Embryonic facial prominence (tissue), 1 donor: ENCODE results near the gene S100A6.
"Not testable (repeated sequence)": the region's sequence is repeated elsewhere in the genome, so short reads cannot be mapped to it uniquely, and the experiment has no call there.

Experiments used
- DNase-seq: peaks from one replicate; pipeline ENCODE4 v3.0.0-alpha.2; 2016; ENCODE audit errors: extremely low spot score

Gene S100A6

DNA sequence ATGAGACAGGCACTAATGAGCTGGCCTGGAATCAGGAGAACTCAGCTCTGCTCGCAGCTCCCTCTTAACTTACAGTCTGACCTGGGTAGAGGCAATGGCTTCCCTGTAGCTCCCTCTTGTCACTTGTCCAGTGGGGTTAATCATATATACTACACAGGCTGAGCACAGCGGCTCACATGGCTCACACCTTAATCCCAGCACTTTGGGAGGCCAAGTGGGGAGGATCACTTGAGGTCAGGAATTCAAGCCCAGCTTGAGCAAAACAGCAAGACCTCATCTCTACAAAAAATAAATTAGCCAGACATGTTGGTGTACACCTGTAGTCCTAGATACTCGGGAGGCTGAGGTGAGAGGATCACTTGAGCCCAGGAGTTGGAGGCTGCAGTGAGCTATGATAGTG is 4.2 kb downstream of the S100A6 start:
- no peak for DNase-seq

DNA sequence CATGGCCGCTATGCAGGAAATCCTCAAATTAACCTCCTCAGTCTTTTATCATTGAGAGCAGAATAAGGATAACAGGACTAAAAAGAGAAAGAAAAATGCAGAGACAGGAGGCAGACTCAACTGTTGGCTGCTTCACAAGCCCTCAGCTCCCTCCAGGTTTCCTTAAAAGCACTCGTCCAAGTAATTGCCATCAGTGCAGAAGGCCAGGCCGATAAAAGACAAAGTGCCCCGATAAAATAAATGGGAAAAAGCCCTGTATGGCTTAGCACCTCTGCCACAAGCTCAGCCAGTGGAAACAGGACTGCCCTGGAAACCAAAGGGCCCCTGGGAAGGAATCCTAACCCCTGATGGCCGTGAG is 8.1 kb downstream of the S100A6 start:
- DNase-seq: no peak

DNA sequence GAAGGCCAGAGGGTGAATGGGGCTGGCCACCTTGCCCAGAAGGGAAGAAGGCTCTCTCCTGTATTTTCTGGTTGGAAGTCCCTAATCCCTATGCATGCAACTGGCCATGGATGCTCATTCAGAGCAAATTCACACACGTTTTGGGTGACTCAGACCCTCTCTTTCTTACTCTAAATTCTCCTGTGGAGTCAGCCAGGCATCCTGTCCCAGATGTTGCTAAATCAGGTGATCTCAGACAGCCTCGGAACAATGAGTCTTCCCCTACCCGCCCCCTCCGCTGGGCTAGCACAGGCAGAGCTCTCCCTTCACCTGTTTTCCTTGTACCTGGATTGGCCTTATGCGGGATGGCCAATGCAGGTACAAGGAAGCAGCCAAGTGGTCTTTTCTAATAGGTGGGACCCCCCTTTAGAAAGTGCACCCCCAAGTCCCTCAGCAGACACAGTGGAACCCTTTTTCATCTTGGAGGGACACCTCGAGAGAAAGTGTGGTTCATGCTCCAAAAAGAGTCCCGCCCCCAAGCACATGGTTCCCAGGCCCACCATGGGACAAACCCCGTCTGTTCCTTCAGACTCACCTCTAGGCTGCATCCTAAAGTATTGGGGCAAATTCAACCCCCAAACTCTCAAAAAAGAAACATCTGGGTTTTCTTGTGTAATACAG is 8.6 kb downstream of the S100A6 start:
- DNase-seq: no peak

DNA sequence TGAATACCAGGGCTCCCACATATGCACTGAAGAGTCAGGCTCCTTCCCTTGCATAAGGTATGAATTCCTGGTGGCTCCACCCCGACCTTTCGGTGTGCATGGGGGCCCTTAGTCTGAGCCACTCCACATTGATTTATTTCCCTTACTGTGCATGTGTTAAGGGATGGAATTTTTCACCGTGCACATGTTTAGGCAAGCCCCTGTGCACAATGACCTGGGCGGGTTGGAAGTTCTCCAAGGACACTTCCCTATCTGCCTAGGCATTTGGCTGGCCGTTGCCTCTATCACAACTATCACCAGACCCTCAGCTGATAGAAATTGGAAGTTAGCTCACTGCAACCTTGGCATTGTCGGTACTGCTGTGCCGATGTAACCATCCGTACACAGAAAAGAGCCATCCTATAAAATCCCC is 9.7 kb downstream of the S100A6 start:
- no peak for DNase-seq

DNA sequence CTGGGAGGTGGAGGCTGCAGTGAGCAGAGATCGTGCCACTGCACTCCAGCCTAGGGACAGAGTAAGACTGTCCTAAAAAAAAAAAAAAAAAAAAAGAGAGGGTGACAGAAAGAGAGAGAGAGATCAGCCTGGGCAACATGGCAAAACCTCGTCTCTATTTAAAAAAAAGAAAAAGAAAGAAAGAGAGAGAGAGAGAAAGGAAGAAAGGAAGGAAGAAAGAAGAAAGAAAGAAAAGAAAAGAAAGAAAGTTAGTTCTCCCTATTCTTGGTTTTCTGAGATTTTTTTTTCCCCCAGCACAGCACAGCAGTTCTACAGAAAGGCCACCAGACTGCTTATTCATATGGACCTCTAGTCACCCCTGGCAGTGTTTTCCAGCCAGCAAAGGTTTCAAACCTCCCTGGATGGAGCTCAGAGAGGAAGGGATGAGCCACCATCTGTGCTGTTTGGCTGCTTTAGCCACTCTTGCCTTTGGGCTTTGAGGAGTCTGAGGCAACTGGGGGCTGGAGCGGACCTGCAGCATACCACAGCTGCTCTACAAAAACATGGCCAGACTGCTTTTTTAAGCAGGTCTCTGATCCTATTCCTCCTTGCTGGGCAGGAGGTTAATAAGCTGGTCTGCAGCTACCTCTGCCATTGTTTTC is 10.6 kb downstream of the S100A6 start:
- DNase-seq: no peak

DNA sequence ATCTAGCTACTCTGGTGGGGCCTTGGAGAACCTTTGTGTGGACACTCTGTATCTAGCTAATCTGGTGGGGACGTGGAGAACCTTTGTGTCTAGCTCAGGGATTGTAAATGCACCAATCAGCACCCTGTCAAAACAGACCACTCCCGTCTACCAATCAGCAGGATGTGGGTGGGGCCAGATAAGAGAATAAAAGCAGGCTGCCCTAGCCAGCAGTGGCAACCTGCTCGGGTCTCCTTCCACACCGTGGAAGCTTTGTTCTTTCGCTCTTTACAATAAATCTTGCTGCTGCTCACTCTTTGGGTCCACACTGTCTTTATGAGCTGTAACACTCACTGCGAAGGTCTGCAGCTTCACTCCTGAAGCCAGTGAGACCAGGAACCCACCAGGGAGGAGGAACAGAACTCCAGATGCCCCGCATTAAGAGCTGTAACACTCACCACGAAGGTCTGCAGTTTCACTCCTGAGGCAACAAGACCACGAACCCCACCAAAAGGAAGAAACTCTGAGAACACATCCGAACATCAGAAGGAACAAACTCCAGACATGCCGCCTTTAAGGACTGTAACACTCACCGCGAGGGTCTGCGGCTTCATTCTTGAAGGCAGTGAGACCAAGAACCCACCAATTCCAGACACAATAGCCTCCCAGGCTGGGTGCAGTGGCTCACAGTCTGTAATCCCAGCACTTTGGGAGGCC is 13.3 kb downstream of the S100A6 start:
- DNase-seq: not testable (repeated sequence)

DNA sequence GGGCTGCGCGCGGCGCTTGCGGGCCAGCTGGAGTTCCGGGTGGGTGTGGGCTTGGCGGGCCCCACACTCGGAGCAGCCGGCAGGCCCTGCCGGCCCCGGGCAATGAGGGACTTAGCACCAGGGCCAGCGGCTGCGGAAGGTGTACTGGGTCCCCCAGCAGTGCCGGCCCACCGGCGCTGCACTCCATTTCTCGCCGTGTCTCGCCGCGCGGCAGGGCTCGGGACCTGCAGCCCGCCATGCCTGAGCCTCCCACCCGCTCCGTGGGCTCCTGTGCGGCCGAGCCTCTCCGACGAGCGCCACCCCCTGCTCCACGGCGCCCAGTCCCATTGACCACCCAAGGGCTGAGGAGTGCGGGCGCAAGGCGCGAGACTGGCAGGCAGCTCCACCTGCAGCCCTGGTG is 14.0 kb downstream of the S100A6 start:
- not testable (repeated sequence) for DNase-seq

DNA sequence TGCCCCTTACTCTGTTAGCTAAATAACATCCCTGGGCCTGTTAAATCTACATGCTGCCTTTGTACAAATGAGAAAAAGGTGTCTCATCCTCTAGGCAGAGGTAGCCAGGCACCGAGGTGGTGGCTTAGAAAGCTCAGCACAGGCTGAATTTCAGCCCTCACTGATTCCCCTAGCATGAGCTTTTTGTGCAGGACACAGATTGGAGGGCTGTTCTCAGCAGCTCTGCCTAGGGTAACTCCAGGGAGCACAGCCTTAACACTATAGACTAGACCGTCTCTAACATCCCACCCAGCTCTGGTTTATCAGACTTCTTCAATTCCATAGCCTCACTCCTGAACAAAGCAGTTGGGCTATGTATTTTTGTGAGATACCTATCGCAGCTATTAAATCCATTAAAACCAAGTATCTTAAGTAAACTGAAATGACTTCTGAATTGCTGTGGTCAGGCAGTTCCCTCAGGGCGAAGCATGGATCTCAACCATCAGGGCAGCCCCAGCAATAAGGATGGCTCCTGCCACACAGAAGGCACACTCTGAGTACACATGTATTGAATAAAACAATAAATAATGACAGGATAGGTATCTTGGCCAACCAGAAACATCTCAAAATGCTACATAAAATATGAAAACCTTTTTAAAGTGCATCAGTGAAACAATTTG is 14.8 kb downstream of the S100A6 start:
- no peak for DNase-seq

DNA sequence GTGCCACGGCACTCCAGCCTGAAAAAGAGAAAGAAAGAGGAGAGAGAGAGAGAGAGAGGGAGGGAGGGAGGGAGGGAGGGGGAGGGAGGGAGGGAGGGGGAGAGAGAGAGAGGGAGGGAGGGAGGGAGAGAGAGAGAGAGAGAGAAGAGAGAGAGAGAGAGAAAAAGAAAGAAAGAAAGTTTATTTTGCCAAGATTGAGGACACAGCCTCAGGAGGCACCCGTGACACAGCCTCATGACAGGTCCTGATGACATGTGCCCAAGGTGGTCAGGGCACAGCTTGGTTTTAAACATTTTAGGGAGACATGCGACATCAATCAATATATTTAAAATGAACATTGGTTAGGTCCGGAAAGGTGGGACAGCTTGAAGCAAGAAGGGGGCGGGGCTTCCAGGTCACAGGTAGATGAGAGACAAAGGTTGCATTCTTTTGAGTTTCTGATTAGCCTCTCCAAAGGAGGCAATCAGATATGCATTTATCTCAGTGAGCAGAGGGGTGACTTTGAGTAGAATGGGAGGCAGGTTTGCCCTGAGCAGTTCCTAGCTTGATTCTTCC is 15.6 kb downstream of the S100A6 start:
- DNase-seq: not testable (repeated sequence)

DNA sequence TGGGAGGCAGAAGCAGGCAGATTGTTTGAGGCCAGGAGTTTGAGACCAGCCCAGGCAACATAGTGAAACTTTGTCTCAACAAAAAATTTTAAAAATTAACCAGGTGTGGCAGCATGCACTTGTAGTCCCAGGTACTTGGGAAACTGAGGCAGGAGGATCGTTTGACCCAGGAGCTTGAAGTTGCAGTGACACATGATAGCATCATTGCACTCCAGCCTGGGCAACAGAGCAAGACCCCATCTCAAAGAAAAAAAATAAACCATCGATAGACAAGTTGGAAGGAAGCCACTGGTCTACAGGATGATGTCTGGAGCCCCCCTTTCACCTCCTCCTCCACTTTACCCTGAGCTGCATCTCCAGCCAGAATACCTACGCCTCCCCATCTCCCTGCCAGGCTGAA is 16.5 kb downstream of the S100A6 start:
- DNase-seq: no peak

DNA sequence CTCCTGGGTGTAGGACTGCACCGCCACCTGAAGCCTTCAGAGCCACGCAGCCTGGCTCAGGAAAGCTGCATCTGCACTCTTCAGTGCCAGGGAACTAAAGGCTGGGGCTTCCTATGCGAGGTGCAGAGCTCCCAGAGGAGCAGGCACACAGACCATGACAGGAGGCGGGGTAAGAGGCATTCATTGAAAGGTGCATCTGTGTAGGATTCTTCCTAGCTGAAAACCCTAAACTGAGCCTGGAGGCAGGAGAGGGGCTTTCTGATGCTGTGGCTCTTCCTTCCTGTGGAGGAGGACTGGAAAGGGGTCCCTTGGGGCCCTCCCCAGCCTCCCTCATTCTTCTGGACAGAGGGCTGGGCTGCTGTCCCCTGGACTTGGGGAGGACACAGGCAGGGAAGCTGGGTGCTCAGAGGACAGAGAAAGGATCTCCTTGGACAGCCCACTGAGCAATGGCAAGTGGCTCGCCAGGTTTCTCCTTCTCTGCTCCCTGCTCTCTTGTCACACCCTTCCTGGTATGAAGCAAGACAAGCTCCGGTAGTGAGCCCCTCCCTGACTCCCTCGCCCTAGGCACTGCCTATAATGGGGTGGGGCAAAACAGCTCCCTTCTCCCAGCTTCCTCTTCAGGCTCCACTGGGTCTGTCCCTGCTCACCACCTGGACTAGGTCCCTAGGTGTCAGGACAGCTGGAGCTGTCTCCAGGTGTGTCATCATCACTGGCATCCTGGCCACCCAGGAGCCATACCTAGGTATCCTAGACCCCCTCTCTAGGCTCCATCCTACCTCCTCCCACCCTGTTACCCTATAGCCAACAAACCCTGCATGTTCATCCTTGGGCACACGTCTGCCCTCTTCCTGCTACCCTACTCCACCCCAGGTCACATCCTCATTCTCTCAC is 20.0 kb downstream of the S100A6 start:
- no peak for DNase-seq

DNA sequence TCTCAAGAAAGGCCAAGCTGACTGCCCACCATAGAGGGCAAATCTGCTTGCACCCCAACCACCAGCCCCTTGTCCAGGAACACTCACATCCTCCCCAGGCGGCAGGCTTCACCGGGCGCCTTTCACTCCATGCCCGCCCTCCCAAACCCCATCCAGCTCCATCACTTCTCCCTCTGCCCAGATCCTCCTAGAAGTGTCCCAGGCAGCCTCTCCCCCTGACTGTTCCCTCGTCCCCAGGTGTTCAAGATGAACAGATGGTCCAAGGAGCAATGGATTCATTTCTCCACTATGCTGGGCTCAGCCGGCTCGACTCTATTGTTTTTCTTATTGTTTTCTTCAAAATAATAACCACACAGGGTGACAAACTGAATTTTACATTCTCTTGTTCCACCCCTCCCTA is 22.1 kb downstream of the S100A6 start:
- no peak for DNase-seq

DNA sequence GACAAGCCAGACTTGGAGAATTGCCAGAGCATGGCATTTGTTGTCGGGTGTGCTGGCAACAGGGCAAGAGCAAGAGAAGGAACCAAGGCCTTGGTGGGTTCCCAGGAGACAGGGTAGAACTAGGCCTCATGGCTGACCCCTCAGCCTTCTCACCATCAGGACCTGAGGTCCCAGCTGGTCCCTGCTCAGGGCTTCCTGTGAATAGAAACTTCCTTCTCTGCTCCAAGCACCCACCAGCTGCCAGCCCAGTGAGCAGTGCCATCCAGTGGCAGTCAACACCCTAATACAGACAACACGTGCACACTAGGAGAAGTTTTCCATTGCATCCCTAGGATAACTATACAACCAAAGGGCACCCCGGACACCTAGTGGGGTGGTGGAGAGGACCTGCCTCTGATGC is 22.8 kb downstream of the S100A6 start:
- DNase-seq: no peak

DNA sequence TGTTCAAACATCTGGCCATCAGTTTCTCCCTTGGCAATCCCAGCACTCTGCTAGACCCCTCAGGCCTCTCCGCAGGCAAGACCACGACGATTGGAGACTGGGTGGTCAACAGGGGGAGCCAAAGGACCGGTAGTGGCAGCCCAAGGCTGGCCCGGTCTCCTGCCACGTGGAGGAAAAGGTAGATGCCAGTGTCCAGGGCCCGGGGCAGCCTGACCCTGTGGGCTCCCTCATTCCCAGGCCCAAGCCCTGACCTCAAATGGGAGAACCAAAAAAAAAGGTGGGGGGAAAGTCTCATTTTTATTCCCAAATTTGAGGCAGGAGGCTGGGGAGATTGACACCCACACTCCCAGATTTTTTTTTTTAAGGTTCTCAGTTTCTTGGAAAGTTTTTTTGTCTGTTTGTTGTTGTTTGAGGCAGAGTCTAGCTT is 24.8 kb downstream of the S100A6 start:
- DNase-seq: peak; percentile 48

DNA sequence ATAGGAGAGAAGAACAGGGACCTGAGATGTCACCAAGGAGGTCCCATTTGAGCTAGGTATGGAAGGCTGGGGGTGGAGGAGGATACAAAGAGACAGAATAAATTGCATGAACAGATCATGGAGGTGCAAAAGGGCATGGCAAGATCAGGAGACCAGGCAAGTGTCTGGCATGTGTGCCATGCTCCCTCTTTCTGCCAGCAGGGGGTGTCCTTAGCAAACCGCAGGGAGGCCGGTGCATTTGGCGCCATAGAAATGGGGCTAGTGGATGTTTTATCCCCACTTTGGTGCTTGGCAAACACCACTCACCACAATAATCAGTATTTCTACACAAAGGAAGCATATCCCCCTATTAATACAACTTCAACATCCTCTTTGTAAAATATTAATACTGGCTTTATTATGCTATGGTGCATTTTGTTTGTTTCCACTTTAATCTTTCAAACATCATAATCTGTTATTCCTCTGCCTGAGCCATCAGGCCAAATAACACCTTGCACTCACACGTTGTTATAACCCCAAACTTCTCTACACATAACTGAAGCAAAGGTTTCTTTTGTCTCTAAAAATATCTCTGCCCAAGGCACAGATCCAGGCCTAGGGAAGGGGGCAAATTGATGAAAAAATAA is 25.9 kb downstream of the S100A6 start:
- DNase-seq: no peak

DNA sequence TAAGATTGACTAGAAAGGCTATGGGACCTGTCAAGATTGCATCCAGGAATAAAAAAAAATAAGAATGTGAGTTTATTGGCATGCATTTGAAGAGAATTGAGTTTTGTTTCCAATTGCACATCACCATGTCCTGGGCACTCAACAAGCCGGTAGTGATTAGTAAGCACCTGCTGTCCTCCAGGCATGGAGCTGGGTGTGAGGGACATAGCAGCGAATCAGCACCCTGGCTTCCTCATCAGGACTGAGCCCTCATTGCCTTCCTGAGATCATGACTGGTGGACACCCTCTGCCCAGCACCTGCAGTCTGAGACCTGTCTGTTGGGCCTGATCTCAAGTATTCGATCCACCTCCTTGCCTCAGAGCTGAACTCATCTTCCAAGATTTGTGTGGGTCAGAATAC is 26.8 kb downstream of the S100A6 start:
- no peak for DNase-seq

DNA sequence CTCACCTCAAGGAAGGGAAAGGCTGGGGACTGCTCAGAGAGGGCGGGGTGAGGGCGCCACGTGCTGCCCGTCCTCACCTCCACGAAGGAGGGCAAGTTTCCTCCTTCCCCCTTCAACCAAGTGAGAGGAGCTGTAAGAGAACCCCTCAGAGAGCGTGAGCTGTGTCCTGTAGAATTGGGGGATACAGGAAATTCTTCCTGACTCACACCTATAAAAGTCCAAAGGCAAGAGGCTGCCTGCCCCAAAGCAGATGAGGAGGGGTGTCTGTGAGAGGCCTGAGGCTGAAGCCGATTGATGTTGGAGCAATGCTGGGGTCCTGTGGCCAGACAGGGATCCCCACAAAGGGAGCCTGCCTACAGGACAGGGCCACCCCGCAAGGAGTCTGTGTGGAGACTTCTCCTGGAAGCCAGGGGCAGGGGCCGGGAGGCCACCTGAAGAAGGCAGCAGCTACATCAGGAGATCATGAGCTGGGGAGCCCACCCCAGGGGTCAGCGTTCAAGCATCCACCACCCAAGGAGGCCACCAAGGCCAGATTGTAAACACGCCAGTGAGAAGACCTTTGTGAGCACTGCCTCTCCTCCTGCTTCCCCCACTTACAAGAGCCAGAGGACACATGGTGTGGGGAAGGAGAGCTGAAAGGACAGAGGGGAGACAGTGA is 27.7 kb downstream of the S100A6 start:
- DNase-seq: no peak

DNA sequence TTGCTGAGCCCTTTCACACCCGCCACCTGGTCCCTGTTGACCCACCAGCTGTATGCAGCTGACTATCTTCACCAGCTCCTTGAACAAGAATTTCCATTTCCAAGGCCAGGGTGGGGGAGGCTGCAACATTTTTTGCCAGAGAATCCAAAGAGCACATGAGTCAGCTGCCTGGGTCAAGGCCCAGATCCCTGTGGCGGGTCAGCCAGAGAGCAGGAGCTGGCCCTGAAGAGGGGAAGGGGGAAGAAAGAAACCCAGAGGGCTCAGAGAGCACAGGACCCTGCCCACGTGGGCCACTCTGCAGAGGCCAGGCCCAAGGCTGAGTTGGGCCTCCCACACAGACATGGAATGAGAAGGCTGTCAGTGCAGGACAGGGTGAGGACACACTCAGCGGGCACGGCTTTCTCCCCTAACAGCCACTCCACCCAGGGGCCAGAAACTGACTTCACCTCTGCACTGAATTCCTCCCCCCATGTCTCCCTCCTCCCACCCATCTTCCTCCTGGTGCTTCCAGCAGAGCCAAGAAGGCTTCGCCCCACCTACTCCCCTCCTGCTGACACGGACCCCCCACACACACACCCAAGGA is 28.9 kb downstream of the S100A6 start:
- no peak for DNase-seq

DNA sequence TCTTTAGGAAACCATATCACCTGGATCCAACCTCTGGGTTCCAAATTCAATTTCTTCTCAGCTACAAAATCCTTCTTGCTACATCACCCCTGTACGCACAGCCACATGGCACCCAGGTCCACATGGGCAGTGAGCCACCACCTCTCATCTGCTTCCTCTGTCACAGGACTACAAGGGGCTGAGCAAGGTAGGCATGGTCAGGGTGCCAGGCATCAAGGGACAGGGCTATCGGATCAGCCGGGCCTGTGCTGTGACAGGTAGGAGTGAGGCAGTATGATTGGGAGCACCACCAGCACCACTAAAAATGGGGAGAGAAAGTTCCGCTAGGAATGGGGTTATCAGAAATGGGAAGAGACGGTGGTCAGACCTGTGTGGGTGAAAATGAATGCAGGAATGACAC is 29.4 kb downstream of the S100A6 start:
- no peak for DNase-seq

DNA sequence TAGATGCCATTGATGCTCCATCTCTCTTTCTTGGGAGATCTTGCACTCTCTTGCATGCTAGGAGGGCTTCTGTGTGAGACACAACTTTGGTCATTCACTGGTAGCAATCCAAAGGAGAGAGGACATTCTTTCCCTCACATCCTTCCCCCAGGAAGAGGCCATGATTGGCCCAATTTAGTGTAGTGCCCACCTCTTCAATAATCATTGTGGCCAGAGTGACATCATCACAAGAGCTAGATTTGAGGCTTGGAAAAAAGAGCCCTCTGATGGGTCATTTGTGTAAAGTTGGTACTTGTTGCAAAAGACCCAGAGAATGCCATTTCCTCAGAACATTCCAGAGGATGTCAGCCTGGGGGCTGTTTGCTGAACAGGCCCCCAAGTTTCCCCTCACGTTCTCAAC is 30.2 kb downstream of the S100A6 start:
- DNase-seq: no peak
